ENCODE data around the gene ADGRB3.

GRCh38 chr6:68693271-68693670 is 58.2 kb downstream of the ADGRB3 start:
- no peak for TF ChIP-seq HNF4G (IDR thresholded peaks at IDR 0.05)
- TF ChIP-seq, protein P1, sequence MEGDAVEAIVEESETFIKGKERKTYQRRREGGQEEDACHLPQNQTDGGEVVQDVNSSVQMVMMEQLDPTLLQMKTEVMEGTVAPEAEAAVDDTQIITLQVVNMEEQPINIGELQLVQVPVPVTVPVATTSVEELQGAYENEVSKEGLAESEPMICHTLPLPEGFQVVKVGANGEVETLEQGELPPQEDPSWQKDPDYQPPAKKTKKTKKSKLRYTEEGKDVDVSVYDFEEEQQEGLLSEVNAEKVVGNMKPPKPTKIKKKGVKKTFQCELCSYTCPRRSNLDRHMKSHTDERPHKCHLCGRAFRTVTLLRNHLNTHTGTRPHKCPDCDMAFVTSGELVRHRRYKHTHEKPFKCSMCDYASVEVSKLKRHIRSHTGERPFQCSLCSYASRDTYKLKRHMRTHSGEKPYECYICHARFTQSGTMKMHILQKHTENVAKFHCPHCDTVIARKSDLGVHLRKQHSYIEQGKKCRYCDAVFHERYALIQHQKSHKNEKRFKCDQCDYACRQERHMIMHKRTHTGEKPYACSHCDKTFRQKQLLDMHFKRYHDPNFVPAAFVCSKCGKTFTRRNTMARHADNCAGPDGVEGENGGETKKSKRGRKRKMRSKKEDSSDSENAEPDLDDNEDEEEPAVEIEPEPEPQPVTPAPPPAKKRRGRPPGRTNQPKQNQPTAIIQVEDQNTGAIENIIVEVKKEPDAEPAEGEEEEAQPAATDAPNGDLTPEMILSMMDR (IDR thresholded peaks at IDR 0.05; ENCODE audit: low read depth, low read length, missing input control) = no peak
